Kidney glomerular epithelial cell (primary cell): ENCODE results near the gene TMEM203.
A peak's percentile ranks its signal among the peaks of the same experiment; 100 is the strongest.
"Not testable (repeated sequence)": the region's sequence is repeated elsewhere in the genome, so short reads cannot be mapped to it uniquely, and the experiment has no call there.

ENCODE experiments used
- DNase-seq: peaks from one replicate; lab custom pipeline; 2025; lab: John Stamatoyannopoulos, UW

Gene TMEM203, protein sequence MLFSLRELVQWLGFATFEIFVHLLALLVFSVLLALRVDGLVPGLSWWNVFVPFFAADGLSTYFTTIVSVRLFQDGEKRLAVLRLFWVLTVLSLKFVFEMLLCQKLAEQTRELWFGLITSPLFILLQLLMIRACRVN

GRCh38 chr9:137205126-137206069 lies at the start of gene TMEM203, which contains the start of gene NDOR1:
Gene TMEM203, minus strand, starts transcription at chr9:137205648. Its CDS starts 234 bp downstream, at chr9:137205414.
Gene NDOR1, plus strand, starts transcription at chr9:137205700. Its CDS starts 78 bp downstream, at chr9:137205778.
- DNase-seq = peak; percentile 64

- DNase-seq = peak; percentile 76
Measured at GRCh38 chr9:137254624-137255447, 49.4 kb upstream of the TMEM203 start, which contains the start of gene NELFB. Gene NELFB, plus strand, starts transcription at chr9:137255327.

DNA sequence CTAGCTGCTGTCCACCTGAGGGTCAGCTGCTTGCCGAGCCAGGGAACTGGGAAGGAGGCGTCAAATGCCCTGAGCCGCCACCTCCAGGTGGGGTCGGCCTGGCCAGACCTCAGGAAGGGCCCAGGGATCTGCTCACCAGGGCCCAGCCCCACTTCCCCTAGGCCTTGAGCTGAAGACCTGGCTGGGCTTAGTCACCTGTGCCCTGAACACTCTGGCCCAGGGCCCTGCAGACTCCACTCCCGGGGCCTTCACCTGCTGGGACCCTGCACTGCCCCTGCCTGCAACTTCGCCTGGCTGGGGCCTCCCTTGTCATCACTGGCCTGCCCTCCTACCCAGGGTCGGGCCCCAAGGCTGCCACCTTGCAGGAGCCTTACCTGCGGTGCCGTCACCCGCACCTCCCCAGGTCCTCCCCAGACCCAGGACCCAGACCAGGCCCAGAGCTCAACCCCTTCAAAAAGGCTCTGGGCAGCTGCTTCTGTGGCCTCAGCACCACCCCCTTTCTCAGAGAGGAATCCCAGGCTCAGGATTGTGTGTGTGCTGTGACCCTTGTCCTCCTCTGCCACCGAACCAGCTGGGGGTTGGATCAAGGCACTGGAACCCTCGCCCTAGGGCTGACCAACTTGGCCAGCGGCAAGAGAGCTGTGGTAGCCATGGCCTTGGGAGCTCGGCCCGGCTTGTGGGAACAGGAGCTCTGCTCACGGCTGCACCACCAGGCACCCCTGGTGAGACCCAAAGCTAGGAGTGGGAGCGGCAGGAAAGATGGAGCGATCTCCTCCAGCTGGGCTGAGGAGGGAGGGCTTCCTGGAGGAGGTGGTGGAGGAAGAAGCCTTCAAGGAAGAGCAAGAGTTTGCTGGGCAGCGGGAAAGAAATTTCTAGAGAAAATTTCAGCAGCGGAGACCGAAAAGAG lies 48.5 kb upstream of the TMEM203 start:
- DNase-seq = no peak

DNA sequence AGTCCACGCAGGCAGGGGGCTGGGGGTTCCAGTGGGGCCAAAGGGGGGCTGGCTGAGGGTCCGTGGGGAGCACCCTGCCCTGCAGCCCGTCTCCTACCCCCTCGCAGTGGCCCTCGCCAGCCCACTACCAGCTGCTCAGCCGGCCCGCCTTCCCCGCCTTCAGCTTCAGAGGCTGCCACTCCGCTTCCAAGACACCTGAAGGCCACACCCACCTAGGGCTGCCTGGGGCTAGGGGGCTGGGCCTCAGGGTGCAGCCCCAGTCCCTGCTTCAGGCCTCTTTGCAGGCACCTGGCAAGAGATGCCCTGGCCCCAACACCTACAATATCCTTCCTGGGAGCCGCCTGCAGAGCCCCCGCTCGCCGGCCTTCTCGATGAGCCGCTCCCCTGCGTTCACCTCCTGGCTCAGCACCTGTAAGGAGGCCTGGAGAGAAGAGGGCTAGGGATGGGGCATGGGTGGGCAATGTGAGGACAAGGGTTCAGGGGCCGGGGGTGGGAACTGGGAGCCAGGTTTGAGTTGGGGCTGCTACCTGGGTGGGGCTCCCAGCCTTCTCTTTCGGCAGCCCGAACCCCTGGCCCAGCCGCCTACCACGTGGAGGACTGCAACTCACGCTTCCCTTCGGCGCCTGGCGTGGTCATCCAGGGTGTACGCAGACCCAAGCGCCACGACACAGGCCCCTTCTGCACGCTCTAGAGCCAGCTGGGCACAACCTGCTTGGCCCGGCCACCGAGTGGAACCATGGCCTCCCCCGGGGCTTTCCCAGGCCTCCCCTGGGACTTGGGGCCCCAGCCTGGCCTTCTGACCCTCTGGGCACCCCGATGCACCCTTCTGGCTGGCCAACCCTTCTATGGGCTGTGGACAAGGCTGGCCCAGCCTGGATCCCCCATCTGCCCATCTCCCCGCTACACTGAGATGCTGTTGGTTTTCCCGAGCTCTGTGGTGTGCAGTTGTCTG lies 47.4 kb upstream of the TMEM203 start:
- DNase-seq = no peak

GRCh38 chr9:137251490-137252268 lies 46.2 kb upstream of the TMEM203 start:
- DNase-seq = no peak

DNA sequence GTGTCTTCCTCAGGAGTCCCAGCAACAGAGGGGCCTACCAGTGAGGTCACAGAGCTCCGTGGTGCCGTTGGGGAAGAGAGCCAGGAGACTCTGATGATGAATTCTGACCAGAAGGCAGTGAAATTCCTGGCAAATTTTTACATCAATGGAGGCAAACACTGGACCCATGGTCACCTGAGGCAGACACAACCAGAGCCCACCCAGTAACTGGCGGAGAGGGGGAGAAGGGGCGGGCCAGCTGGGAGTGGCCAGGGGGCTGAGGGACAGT lies 45.7 kb upstream of the TMEM203 start, which contains the start of gene STPG3:
STPG3 (plus strand) TSS at position 93 of the 268 bp plus-strand sequence; CDS start at position 94, 1 bp downstream.
- DNase-seq = no peak

DNA sequence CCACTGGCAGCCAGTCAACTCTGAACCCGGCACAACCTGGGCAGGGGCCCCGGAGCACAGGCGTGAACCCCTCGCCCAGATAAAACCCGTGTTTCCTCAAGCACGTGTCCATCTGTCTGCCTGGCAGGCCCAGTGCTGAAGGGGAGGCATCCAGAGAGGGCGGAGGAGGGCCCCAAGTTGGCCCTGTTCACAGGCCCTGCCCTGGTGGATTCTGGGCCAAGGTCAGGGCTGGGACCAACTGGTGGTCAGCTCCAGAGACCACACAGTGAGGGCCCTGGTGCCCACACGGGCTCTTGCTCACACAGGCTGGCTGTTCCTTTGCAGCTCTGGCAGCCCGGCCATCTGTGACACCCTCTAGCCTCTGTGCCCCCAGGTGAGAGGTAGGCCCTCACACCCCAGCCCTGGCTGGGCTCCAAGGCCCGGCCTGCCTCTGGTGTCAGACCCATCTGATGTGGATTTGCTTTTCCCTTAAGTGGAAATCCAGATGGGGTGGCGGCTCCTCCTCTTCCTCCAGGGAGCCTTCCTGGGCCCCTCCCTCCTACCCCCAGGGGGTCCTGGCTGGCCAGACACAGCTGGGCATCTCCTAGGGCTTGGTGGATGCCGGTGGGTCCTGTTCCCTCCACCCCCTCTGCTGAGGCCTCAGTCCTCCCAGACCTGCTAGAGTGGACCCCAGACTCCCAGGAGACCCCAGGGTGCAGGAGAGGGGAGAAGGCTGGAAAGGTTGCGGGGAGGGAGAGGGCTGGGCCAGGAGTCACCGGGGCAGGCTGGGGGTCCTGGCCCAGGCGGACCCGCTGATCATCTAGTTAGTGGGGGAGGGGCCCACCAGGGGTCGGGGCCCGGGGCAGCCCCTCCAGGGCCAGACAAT lies 45.1 kb upstream of the TMEM203 start:
- no peak for DNase-seq

GRCh38 chr9:137247916-137248175 lies 42.4 kb upstream of the TMEM203 start:
- DNase-seq = no peak

DNA sequence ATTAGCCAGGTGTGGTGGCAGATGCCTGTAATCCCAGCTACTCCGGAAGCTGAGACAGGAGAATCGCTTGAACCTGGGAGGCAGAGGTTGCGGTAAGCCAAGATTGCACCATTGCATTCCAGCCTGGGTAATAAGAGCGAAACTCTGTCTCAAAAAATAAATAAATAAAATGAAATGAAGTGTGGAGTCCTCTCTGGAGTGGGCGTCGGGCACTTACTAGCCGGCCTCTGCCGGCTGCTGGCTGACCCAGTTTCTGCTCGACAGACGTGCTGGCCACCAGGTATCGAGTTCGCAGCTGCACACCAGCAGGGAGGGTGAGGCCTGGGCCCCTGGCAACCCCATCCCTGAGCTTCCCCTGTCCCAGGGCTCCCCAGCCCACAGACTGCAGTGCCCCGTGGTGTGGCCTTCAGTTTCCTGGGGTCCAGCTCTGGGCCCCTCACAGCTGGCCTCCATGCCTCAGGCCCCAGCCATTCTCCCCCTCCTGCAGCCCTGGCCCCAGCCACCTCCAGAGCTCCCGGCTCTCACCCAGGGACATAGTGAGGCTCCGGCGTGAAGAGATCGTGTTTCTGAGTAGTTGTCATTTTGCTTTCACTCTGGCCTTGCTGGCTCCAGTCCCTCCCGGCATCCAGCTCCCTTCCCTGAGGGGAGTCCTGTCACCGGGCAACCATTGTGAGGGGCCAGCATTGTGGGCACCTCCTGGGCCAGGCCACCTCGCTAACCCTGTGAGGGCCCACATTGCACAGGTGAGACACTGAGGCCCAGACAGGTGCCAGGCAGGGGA lies 41.9 kb upstream of the TMEM203 start:
- DNase-seq = no peak

DNA sequence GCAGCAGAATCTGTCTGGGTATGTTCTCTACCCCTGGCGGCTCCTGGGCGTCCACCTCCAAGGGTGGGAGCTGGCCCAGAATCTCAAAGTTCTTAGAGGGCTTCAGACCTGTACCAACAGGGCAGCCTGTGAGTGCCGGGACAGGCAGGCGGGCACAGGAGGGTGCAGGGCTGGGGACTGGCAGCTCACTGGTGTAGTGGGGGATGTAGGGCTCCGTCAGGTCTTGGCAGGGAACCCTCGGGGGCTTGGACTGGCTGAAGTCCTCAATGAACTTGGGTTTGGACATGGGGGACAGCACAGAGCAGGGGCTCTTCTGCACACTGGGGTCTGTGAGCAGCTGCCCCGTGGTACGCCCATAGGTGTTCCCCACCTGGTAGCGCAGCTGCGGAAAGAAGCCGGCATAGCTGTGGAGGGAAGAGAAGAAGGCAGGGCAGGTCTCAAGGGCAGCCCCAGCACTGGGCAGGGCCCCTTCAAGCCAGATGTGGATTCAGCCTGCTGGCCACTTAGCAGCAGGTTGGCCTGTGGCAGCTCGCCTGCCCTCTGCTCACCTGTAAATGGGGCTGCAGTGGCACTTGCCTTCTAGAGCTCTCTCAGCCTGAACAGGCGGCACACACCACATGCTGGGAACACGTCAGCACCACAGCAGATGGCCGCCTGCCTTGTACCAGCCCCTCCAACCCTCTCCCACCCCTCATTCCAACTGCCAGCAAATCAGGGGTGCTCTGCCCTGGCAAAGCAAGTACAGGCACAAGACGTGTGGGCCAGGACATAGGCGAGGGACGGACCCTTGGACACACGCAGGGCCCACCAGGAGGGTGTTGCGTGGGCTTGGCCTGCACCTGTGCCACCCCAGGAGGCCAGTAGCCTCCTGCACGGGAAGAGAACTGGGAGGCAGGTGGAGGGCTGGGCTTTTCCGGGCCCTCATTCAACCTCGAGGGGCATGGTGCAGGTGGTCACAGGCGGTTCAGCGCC lies 40.3 kb upstream of the TMEM203 start:
- DNase-seq = no peak

DNA sequence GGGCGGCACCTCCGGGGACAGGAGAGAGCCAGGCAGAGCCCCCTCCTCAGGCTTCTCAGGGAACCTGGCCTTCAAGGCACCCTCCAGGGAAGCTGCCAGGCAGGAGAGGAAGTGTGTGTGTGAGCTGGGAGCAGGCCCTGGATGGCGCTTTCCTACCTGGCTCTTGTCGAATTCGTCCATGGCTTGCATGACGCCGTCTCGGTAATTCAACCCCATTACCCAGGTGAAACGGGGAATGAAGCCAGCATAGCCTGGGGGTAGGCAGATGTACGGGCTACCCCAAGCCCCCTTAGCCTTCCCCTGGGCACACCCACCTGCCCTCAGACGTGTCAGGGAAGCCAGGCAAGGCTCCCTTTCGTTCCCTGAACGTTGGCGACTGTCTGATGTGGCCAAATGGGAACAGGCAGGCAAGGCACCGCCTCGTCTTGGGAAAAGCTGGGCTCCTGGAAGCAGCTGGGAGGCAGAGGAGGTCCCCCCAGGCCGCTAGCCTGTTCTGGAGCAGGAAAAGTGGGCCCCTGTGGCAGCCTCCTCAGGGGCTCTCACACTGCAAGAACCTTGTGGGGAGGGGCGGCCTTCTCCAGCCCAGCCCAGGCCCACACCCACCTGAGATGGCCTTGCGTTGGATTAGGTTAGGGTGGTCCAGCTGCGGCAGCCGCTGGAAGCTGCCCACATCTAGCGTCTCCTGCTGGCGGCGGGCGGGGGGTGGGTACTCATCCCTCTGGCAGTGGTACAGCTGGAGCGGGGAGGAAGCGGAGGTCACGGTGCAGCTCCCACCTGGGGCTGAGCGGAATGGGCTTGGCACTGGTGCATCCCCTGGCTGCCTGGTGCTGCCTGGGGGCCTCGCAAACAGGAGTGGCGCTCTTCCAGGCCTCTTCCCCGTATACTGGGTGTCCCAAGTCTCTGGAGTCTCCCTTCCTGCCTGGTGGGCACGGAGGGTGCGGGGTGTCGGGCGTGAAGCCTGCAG lies 39.3 kb upstream of the TMEM203 start:
- no peak for DNase-seq

GRCh38 chr9:137243626-137244485 lies 38.4 kb upstream of the TMEM203 start:
- DNase-seq = no peak

GRCh38 chr9:137243266-137243625 lies 37.8 kb upstream of the TMEM203 start:
- DNase-seq = not testable (repeated sequence)
